NCI-H2029 (cell line): ENCODE measurements around the gene PRPF8.
"Not testable (repeated sequence)": the region's sequence is repeated elsewhere in the genome, so short reads cannot be mapped to it uniquely, and the experiment has no call there.

Source experiments
- DNase-seq: peaks from one replicate; lab custom pipeline; 2025; lab: John Stamatoyannopoulos, UW

Gene PRPF8

DNA sequence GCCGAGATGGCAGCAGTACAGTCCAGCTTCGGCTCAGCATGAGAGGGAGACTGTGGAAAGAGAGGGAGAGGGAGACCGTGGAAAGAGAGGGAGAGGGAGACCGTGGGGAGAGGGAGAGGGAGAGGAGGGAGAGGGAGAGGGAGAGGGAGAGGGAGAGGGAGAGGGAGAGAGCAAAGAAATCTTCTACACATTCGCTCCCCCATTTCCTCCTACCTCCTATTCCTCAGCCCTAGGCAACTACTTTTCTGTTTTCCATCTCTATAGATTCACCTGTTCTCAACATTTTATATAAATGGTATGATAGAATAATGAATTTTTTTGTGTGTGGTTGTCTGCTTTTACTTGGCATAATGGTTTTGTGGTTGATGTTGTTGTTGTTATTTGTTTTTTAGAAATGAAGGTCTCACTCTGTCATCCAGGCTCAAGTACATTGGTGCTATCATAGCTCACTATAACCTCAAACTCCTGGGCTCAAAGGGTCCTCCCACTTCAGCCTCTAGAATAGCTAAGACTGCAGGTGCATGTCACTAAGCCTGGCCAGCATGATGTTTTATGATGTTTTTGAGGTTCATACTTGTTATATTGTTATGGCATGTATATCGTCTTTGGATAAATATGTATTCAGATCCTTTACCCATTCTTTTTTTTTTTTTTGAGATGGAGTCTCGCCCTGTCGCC lies 6.0 kb upstream of the PRPF8 start:
- no peak for DNase-seq

- not testable (repeated sequence) for DNase-seq
Observed at GRCh38 chr17:1688405-1688804, 3.7 kb upstream of the PRPF8 start.

- DNase-seq = no peak
Observed at GRCh38 chr17:1686086-1686485, 1.4 kb upstream of the PRPF8 start.

GRCh38 chr17:1683459-1683858 lies 1.2 kb downstream of the PRPF8 start:
- DNase-seq = no peak

DNA sequence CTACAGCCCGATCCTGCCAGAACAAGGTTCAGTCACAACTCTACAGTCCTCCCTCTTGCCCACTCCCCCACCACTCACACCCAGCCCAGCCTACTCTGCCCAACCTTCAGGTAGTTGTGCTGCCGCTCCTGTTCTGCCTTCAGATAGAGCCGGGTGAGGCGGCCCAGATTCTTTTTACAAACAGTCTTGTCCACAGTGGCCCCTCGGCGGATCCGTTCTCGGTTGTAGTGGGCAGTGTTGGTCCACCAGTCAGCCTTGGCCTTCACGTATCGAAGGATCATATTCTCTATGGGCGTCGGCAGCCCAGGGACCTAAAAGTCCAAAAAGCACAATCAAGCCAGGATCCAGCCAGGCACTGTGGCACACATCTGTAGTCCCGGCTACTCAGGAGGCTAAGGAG lies 8.3 kb downstream of the PRPF8 start:
- DNase-seq = no peak

GRCh38 chr17:1673041-1673785 lies 11.5 kb downstream of the PRPF8 start:
- DNase-seq = no peak

- not testable (repeated sequence) for DNase-seq
Observed at GRCh38 chr17:1663934-1664333, 20.7 kb downstream of the PRPF8 start.

DNA sequence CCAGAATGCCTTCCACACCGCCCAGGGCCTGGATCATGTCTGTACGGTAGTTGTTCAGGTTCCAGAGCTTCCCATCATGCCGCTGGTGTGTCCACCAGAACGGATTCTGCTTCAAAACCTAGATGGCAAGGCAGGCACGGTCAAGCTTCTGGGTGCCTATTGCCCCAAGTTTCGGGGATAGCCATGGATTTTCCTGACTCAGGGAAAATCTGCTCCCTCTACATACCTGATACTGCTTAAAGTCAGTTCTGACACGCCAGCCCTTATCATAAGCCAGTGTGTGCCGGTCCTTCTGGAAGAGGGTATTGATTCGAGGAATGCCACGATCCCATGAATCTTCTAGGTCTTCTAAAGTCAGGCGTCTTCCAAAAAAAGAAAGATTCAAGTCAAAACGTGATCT lies 23.6 kb downstream of the PRPF8 start:
- no peak for DNase-seq

- no peak for DNase-seq
Observed at GRCh38 chr17:1658100-1658499, 26.6 kb downstream of the PRPF8 start.

GRCh38 chr17:1653735-1654134 lies 30.9 kb downstream of the PRPF8 start:
- DNase-seq = no peak

DNA sequence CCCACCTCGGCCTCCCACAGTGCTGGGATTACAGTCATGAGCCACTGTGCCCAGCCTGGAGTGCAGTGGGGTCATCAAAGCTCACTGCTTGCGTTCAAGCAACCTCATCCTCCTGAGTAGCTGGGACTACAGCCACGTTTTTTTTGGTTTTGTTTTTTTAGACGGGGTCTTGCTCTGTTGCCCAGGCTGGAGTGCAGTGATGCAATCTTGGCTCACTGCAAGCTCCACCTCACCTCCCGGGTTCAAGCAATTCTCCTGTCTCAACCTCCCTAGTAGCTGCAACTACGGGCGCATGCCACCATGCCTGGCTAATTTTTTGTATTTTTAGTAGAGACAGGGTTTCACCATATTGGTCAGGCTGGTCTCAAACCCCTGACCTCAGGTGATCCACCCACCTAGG lies 31.9 kb downstream of the PRPF8 start:
- not testable (repeated sequence) for DNase-seq

DNA sequence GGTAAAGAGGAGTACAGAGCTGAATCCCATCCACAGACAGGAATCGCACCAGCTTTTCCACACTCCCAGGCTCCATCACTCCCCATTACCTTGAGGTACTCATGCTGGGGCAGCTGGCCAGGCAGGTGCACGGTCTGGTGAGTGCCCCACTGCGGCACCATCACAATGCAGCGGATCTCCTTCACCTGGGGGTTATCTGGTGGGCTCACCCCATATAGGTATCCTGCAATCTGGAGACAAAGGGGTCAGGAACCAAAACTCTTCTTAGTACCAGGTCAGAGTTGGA lies 33.2 kb downstream of the PRPF8 start:
- DNase-seq = no peak

- DNase-seq = no peak
Observed at GRCh38 chr17:1650731-1651558, 33.7 kb downstream of the PRPF8 start.

- DNase-seq = peak; percentile 27
Observed at GRCh38 chr17:1649844-1650501, 34.7 kb downstream of the PRPF8 start, which contains the start of gene RILP. TSS of gene RILP (minus strand) at chr17:1649866. CDS start at chr17:1649804, 62 bp downstream.

DNA sequence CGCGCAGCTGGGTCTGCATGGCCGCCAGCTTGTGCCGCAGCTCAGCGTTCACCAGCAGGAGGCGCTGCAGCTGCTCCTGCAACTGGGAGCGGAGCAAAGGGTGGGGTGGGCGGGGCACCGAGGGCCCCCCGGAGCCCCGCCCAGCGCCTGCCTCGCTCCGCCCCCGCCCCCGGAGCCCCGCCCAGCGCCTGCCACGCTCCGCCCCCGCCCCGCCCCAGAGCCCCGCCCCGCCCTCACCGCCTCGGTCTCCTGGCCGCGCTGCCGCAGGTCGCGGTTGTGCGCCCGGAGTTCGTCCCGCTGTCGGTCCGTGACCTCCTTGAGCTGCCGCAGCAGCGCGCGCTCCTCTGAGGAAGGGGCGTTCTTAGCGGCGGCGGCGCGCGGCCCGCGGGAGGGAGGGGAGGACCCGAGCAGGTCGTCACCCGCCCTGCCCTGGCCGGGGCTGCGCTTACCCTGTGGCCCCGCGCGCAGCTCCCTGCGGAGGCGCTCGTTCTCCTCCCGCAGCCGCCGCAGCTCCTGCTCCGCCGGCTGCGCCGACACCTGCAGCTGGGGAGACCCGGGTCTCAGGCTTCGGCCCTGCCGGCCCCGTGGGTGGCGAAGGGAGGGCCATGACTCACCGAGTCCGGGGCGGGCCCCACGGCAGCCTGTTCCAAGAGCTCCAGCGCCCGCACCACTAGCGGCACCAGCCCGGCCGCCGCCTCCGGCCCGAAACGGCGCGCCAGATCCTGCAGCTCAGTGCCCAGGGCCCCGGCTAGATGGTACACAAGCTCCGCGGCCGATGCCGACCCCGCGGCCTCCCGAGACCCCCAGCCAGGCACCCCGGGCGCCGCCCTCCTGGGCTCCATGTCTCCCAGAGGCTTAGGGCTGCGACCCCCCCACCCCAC lies 35.5 kb downstream of the PRPF8 start:
- peak; percentile 73 for DNase-seq

DNA sequence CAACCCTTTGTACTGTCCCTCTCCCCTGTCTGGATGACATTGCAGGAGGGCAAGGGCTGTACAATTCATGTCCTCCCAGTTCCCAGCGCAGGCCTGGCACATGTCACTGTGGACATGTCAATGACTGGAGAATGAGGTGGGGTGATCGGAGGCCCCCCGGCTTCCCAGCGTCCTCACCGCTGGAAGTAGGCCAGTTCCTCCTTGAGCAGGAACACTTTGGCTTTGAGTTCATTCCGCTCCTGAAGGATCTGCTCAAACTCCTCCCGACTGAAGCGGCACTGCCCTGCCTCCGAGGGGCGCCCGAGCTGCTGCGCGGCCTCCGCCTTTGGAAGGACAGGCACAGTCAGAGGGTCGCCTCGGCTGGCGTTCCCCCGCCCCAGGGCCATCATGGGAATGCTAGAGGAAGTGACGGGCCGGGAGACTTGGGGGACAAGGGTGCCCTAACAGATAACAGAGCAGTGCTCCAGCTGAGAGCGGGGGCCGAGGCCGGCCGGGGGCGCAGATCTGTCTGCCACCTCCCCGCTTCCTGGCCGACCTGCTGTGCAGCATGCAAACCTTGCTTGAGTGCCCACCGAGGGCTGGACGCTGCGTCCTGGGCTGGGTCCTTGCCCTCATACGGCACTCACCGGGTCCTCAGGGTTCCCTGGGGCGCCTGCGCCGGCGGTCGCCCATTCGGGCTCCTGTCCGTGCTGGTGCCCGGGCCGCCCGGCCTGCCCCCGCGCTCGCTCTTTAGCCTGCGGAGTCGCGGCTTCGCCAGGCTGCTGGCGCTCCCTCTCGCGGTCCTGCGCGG lies 36.3 kb downstream of the PRPF8 start:
- no peak for DNase-seq

DNA sequence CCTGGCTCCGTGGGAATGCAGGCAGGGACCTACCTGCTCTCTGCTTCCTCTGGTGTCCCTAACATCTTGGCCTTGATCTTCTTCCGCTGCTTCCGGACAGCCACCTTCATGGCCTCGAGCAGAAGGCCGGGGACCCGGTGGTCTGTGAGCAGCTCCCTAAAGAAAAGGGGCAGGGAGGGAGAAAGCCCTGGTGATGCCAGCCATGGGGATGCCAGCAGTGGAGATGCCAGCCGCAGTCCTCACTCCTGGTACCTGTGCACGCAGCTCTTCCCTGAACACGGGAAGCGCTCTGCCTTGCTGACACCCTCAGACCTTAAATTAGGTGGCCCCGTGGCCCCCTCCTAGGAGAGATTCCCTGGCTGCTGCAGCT lies 36.9 kb downstream of the PRPF8 start:
- DNase-seq = no peak

GRCh38 chr17:1646199-1646875 lies 38.3 kb downstream of the PRPF8 start:
- DNase-seq = no peak

- DNase-seq = no peak
Observed at GRCh38 chr17:1645207-1646171, 39.2 kb downstream of the PRPF8 start, which contains the start of gene SCARF1. TSS of gene SCARF1 (minus strand) at chr17:1645732. CDS start at chr17:1645697, 35 bp downstream.
